ENCODE data around the gene HDDC2. TPM values are rescaled to one million over a fixed set of nuclear protein-coding genes. Genes with fewer than 3 reads are reported as not detected.

HDDC2 gene
- total RNA-seq, 1 donor from 2014 or later: 14.9 TPM

DNA sequence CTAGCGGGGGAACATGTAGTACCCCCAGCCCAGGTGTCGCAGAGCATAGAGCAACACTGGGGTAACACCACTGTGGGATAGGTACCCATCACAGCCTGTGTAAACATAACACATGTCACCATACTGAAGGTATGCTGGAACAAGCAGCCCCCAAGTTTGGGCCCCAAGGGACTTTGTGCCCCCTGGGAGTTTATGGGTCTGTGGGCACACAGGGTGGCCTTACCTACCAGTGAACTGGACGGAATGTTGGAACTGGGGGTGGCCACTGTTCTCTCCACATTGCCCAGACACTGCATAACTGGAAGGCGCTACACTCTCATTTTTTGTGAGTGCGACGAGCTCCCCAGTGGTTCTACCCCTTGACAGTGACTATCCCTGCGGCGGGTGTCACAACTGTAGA lies 28.5 kb downstream of the HDDC2 start:
- DNase-seq (ENCODE audit: extremely low read depth, low read depth, low spot score): no peak

- no peak for DNase-seq (ENCODE audit: extremely low read depth, low read depth, low spot score)
These were observed 30.1 kb downstream of the HDDC2 start for GRCh38 chr6:125271486-125272159.

DNA sequence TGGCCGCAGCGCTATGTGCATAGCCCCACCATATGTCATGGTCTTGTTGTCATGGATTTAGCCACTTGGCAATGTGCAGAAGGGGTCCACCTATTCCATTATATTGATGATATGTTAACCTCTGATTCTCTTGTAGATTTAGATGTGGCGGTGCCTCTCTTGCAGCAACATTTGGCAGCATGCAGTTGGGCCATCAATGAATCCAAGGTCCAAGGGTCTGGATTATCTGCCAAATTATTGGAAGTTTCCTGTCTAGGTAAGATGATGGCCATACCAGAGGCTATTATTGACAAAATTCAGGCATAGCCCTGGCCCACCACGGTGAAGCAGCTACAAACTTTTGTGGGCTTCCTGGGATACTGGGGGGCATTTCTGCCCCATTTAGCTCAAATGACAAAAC lies 31.4 kb downstream of the HDDC2 start:
- DNase-seq (ENCODE audit: extremely low read depth, low read depth, low spot score): no peak

DNA sequence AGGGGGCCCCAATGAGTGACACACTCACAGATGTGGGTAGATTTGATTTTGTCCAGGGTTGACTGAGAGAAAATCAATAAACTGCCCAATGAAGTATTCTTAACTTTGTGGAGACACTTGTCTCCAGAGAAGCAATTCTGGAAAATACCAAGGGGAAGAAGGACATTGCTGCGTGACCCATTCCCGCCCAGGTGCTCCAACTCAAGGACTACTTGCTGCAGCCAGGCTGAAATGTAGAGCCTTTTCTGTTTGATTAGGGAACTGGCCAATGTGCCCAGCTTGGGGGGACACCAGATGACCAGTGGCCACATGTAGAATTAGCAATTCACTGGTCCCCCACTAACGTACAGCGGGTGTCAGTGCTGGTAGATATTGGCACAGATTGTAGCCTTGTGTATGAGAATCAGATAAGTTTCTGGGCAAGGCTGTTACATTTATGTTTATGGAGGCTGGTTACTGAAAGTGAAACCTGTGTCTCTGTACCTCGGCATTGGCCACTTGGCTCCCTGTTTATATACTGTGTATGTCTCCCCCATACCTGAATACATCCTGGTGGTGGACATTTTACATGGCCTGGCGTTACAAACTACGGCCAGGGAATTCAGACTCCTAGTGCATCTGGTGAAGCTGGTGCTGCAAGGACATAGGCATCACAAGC lies 32.3 kb downstream of the HDDC2 start:
- no peak for DNase-seq (ENCODE audit: extremely low read depth, low read depth, low spot score)

- DNase-seq (ENCODE audit: extremely low read depth, low read depth, low spot score): no peak
These were observed 33.0 kb downstream of the HDDC2 start for GRCh38 chr6:125268765-125269164.

DNA sequence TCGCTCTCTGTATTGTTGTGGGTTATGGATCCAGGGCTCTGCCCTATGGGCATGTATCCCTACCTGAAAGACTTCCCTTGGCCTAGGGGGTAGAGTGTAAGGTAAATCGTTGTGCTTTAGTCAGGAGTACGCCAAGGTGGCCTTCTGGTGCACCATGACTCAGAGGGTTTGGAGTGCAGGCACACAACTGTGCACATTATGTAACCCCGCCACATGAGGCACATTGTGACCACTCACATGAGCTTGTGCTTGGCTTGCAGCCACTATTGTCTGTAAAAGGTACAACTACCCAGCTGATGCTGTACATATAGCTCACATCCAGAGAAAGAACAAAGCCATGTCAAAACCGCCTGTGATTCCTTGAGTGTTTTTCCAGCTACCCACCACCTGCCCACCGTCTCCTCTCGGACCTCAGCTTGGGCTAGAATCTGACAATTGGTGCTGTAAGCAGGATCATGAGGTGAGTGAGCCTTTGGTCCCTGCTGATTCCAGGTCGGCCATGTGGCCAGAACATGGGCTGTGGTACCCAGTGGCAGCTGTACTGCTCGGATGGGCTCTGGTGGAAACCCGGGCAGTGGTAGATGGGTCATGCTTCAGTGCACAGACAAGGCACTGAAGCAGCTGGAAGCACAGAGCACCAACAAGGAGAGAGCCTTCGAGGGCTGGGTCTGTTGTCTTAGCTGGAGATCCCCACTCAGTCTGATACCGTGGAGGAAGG lies 33.8 kb downstream of the HDDC2 start:
- DNase-seq (ENCODE audit: extremely low read depth, low read depth, low spot score): peak; percentile 12

GRCh38 chr6:125264476-125264875 lies 37.3 kb downstream of the HDDC2 start:
- no peak for DNase-seq (ENCODE audit: extremely low read depth, low read depth, low spot score)

GRCh38 chr6:125262016-125263013 lies 39.5 kb downstream of the HDDC2 start:
- DNase-seq (ENCODE audit: extremely low read depth, low read depth, low spot score): no peak

DNA sequence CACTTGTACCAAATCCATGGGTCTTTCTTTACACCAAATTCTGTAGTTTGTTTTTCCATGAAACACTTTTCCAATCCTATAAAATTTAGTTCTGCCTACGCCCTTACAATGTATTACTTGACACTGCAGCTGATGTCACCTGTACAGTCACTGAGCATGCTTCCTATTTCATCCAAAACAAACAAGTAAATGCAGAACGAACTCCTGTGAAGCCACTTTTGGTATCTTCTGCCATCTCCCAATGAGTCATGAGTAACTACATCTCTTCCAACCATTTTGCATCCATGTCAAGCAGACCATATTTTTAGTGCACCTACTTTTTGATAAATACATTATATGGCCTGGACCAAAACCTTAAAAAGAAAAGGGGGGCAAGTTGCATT lies 42.4 kb downstream of the HDDC2 start:
- no peak for DNase-seq (ENCODE audit: extremely low read depth, low read depth, low spot score)

DNA sequence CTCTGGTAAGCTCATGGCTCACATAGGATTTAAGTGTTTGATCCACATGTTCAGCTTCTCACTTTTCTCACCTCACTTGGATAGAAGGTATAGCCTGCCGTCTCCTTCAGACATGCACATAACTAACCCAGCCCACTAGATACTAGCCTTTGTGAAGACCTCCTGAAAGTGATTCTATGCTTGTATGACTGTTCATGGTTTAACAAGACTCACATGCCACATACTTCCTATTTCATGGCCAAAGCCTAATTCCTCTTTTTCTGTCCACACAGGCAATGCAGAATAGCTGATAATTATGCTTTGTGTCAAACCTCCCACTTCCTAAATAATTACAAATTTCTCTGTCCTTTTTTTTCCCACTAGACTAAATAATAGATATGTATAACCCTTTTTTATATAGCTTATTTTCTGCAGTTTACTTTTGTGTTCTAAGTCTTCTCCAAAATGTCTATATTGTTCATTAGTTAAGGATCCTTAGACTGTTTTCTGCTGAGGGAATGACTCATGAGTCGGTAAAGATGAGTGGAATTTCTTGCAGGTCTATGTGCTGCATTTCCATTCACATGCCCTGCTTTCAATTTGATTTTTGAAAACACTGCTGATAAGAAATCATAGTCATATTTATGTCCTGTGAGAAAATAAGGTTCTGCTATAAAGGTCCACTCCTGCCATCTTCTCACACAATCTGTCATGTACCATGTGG lies 43.0 kb downstream of the HDDC2 start:
- no peak for DNase-seq (ENCODE audit: extremely low read depth, low read depth, low spot score)

GRCh38 chr6:125257351-125257750 lies 44.4 kb downstream of the HDDC2 start:
- DNase-seq (ENCODE audit: extremely low read depth, low read depth, low spot score): no peak

DNA sequence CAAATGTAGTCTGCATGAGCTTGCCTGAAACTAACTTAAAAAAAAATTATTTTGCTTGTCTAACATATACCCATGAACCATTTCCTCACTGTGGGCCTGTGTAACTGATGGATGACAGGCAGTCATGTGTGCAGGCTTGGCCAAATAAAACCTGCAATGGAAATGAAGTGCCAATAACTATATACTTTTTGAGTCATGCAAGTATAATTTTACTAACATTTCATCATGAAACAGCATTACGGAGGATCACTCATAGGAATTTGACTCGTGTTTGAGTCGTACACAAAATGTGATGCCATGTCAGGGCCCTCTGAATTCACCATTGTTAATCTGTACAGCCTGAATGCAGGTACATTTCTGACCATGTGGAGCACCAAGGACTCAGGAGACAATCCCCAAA lies 46.6 kb downstream of the HDDC2 start:
- DNase-seq (ENCODE audit: extremely low read depth, low read depth, low spot score): no peak

DNA sequence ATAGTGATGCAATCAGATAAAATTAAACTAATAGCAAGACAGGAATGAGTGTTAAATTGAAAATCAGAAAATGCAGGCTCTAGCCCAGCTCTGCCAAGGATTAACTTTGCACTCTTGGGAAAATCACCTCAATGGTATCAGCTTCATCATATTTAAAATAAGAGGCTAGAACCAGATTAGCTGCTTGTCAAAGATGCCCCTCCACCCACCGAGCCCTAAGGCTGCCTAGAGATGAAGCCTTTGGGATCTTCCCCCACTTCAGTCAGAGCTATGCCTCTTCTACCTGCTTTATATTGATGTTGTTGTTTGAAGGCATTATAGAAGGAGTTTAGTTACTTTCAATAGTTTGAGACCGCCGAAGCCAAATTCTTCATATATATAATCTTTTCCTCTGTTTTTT lies 47.4 kb downstream of the HDDC2 start:
- DNase-seq (ENCODE audit: extremely low read depth, low read depth, low spot score): no peak

- no peak for DNase-seq (ENCODE audit: extremely low read depth, low read depth, low spot score)
These were observed 47.9 kb downstream of the HDDC2 start for GRCh38 chr6:125253881-125254280.

DNA sequence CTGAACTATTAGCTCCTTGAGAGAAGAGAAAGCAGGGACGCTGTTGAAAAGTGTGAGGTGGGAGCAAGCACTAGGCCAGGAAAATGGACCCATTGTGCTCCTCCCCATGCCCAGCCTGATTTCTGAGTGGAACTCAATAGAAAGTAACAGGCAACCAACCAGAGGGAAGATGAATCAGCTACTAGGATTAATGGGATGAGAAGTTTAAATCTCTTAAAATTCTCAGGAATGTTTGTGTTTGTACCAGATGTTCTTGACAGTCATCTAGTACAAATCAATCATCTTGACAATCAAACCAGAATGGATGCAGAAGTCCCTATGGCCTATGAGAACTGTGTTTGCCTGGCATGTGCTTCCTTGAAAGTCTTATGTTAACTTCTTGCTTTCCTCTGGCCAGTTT lies 48.9 kb downstream of the HDDC2 start:
- DNase-seq (ENCODE audit: extremely low read depth, low read depth, low spot score): no peak

- no peak for DNase-seq (ENCODE audit: extremely low read depth, low read depth, low spot score)
These were observed 50.1 kb downstream of the HDDC2 start for GRCh38 chr6:125251516-125252220.

GRCh38 chr6:125250511-125250910 lies 51.3 kb downstream of the HDDC2 start:
- DNase-seq (ENCODE audit: extremely low read depth, low read depth, low spot score): no peak

DNA sequence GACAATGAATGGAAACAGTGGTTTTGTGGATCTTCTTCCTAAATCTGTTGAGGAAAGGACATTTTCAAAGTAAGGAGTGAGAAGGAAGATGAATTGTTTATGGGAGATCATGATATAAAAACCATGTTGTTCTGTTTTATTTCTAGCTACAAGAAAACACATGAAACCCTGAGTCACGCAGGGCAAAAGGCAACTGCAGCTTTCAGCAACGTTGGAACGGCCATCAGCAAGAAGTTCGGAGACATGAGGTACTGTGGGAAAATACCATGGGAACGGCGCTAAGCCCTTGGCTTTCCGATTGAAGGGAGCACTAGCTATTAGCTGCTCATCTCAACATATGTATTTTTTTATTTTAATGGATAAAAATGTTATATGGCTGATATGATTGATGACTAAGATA lies 53.6 kb downstream of the HDDC2 start:
- DNase-seq (ENCODE audit: extremely low read depth, low read depth, low spot score): no peak

DNA sequence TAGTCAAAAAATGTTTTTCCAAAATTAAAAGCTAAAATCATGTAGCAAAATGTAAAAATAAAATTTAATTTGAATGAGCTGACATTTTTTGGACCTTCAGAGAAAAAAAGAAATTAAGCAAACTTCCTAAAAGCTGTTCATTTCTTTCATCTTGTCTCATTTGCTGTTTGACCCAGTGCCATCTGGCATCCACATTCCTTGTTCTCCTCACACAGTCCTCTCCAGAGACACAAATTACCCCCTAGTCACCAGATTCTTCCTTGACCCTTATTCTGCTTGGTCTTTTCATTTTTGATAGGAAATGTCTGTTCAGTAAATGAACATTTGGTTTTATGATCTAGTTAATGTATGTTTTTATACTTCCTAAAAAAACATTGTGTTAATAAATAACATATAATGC lies 55.2 kb downstream of the HDDC2 start:
- no peak for DNase-seq (ENCODE audit: extremely low read depth, low read depth, low spot score)

All from glomerular endothelial cell (primary cell).